ENCODE results near the gene HES4.
"Not testable (repeated sequence)": the region's sequence is repeated elsewhere in the genome, so short reads cannot be mapped to it uniquely, and the experiment has no call there.

The HES4 gene

DNA sequence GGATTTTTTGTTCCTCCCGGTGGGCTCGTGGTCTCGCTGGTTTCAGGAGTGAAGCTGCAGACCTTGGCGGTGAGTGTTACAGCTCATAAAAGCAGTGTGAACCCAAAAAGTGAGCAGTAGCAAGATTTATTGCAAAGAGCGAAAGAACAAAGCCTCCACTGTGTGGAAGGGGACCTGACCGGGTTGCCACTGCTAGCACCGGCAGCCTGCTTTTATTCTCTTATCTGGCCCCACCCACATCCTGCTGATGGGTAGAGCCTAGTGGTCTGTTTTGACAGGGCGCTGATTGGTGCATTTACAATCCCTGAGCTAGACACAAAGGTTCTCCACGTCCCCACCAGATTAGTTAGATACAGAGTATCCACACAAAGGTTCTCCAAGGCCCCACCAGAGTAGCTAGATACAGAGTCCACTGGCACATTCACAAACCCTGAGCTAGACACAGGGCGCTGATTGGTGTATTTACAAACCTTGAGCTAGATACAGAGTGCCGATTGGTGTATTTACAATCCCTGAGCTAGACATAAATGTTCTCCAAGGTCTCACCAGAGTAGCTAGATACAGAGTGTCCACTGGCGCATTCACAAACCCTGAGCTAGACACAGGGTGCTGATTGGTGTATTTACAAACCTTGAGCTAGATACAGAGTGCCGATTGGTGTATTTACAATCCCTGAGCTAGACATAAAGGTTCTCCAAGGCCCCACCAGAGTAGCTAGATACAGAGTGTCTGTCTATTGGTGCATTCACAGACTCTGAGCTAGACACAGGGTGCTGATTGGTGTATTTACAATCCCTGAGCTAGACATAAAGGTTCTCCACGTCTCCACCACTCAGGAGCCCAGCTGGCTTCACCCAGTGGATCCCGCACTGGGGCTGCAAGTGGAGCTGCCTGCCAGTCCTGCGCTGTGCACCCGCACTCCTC is 17.8 kb upstream of the HES4 start:
- DNase-seq = not testable (repeated sequence)

- no peak for DNase-seq
Observed at GRCh38 chr1:1014799-1015681, 15.1 kb upstream of the HES4 start.

DNA sequence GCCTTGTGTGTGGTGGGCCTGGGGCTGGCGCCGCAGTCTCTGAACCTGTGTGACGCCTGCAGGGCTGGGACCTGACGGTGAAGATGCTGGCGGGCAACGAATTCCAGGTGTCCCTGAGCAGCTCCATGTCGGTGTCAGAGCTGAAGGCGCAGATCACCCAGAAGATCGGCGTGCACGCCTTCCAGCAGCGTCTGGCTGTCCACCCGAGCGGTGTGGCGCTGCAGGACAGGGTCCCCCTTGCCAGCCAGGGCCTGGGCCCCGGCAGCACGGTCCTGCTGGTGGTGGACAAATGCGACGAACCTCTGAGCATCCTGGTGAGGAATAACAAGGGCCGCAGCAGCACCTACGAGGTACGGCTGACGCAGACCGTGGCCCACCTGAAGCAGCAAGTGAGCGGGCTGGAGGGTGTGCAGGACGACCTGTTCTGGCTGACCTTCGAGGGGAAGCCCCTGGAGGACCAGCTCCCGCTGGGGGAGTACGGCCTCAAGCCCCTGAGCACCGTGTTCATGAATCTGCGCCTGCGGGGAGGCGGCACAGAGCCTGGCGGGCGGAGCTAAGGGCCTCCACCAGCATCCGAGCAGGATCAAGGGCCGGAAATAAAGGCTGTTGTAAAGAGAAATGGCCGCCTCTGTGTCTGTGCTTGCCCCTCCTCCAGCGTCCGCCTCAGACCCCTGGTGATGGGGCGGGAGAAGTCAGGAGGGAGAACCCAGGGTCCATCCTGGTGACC is 14.2 kb upstream of the HES4 start:
- peak; percentile 50 for DNase-seq

- DNase-seq = peak; percentile 92
Observed at GRCh38 chr1:1013105-1013921, 13.4 kb upstream of the HES4 start, which contains the start of gene ISG15. Gene ISG15 (plus strand): TSS chr1:1013497. CDS start chr1:1013574, 77 bp downstream.

DNA sequence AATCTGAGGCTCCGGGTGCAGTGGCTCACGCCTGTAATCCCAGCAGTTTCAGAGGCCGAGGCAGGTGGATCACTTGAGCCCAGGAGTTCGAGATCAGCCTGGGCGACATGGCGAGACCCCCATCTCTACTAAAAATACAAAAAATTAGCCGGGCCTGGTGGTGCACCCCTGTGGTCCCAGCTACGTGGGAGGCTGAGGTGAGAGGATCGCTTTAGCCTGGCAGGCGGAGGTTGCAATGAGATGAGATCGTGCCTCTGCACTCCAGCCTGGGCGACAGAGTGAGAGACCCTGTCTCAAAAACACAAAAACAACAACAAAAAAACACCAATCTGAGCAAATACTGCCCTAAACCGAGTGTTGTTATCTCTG is 12.8 kb upstream of the HES4 start:
- not testable (repeated sequence) for DNase-seq

GRCh38 chr1:1011396-1011949 is 11.6 kb upstream of the HES4 start:
- no peak for DNase-seq

DNA sequence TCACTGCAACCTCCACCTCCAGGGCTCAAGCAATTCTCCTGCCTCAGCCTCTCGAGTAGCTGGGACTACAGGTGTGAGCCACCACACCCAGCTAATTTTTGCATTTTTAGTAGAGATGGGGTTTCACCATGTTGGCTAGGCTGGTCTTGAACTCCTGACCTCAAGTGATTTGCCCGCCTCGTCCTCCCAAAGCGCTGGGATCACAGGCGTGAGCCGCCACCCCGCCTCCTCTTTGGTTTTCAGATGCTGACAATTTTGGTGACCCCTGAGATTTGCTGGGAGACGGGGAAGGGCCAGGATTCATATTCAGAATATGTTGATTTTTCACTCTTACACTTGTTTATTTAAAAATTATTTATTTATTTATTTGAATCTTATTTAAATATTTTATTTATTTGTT is 10.2 kb upstream of the HES4 start:
- not testable (repeated sequence) for DNase-seq

DNA sequence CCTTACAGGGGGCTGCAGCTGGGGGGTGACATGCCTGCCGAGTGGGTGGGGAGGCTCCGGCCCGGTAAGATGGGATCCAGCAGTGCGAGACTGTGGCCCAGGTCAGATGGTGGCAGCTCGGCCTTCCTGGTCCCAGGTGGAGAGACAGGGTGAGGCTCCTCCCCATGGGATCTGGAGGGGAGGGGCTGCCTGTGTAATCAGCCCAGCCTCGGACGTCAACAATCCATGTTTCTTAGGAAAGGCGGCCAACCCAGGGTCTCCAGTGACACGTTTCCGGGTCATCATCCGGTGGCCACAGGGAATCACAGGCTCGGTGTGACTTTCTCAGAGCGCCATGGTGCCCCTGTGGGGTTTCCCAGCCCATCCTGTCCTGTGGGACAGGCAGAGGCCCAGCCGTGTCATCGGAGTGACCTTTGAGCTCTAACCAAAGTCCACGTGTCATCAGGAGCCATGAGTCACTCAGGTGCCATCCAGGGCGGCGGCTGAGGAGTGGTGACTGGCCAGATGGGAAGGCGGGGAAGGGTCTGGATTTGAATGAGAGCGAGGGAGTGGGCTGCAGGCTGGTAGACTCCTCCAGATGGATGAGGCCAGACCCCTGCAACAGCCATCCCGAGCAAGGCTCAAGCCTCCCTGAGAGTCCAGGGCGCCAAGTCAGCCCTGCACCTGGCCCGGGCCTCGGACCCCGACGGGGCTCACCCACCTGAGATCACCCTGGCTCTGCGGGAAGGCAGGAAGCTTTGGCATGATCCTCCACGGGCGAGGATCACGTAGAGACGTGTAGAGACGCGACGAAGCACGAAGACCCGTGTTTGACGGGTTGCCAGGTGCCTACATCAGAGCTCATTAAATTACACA is 6.6 kb upstream of the HES4 start:
- DNase-seq = no peak

- DNase-seq = no peak
Observed at GRCh38 chr1:1005774-1006304, 5.9 kb upstream of the HES4 start.

DNA sequence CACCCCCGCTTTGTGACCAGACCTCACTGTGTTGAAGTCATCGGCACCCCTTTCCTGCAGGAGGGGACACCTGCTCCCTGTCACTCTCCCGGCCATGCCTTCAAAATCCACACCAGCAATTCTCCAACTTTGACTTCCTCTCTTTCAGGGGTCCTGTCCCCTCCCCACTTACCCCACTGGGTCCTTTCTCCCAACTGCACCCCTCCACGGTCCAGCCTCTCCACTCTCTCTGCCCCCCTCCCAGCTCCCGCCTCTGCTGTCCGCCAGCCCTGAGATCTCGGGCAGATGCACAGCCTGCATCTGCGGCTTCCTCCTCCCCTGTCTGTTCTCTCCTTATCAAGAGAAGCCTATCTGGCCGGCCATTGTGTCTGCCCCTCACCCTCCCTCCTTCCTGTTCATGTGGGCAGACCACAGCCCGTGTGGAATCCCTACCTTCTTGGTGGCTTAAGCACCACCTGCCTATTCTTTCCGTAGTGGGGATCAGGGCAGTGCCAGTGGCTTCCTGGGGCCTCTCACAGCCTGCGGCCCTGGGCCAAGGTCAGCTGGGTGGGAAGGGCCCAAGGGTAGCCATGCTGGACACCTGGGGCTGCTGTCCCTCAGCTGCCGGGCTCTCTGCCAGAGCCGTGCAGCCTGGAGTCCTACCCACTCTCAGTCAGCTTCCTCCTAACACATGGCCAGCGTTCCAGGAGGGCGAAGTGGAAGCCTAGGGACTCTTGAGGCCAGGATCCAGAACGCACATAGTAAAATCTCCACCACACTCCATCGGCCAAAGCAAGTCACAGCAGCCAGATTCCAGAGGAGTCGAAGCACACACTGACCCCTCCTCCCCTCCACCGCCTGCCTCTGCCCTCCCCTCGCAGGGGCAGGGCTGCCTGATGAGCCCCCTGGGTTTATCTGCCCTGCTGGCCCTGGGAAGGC is 5.1 kb upstream of the HES4 start:
- no peak for DNase-seq

GRCh38 chr1:1004420-1004779 is 4.5 kb upstream of the HES4 start:
- DNase-seq = no peak

DNA sequence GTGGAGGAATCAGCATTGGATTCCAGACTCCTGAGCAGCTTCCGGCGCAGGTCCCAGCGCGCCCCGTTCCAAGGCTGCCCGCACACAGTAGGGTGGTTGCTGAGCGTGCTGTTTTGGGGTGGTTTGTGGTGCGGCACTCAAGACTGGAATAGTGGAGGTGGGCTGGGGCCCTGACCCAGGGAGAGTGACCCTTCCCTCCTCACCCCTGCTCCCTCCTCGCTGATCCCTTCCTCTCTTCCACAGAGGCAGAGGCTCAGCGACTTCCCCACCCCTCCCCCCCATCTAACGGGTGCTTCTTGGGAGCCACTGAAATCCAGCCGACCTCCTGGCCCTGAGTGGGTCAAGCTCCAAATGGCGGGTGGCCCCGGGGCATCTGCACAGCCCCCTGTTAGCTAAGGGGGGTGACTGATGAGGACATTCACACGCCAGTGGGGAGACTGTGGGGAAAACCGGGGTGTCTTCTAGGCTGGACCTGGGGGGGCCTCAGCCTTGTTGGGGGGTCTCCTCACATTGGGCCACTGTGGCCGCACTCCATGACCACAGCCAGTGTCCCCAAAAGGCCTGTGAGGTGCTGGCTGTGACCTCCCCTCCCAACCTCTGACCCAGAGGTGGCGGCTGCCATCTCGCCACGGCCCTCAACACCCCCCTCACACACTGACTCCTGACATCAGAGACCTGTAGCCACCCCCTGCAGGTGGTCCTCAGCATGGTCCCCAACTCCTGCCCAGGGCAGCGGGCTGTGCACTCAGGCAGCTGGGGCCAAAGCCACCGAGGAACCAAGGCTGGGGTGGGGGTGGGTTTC is 3.9 kb upstream of the HES4 start:
- DNase-seq = no peak

- no peak for DNase-seq
Observed at GRCh38 chr1:1001057-1001783, 1.3 kb upstream of the HES4 start.

DNA sequence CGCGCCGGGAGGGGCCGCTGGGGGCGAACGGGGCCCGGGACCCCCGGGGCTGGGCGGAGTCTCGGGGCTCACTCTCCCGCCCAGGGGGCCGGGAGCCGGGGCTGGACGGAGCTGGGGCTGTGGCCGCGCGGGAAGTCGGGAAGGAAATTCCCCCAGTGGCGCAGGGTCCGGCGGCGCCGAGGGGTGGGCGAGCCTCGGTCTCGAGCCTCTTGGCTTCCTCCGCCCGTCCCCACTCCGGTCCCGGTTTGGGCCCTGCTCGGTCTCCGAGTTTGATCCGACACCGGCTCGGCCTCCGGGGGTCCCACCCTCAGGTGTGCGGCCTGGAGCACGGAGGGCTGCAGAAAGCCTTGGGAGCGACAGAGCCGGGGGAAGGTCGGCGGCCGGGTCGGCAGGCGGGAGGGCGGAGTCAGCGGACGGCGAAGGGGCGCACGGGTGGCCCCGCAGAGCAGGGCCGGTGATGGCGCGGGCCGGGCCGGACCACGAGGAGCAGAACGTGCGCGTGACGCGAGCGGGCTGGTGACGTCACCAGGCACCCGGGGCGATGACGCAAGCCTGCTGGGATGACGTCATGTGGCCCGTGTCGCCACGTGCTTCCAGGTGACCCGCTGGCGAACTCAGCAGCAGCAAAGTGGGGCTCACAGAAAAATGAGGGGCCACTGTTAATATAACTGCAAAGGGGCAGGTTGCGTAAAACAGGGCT is 610 bp upstream of the HES4 start:
- peak; percentile 78 for DNase-seq

DNA sequence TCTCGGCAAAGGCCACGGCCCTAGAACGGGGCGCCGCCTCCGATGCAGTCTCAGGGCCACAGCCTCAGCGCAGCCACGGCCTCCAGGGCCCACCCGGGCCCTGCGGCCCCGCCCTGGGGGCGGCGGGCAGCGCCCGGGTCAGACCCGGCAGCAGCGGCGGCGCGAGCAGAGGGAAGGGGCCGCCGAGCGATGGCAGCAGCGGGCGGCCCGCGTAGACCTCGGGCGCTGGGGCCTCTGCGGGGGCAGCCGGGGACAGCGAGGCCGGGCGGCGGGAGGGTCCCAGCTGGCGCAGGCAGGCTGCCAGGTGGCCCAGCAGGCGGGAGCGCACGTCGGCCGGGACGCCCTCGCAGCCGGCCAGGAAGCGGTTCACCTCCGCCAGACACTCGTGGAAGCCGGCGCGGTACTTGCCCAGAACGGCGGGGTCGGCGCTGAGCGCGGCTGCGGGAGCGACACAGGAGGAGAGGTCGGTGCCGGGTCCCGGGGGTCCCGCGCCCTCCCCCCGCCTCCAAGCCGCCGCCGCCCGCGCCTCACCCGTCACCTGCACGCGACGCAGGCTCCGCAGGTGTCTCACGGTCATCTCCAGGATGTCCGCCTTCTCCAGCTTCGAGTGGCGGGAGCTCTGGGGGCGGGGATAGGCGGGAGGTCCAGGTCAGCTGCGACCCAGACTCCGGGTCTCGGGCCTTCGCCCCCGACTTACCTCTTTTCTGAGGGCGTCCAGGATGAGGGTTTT is 737 bp downstream of the HES4 start:
- no peak for DNase-seq

DNA sequence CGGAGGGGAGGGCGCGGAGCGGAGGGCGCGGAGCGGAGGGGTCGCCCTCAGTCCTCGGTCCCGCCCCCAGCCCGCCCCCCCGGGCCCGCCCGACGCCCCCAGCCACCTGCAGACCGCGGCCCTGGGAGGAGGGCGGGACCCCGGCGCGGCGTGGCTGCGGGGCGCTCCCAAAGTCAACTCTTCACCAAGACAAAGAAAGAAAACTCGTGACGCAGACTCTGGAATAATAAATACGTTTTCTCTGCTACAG is 1.2 kb downstream of the HES4 start:
- DNase-seq = no peak
